ENCODE measurements around the gene WHRN. TPM values are rescaled to one million over a fixed set of nuclear protein-coding genes. Genes with fewer than 3 reads are reported as not detected.

WHRN gene
- polyA plus RNA-seq, 5 donors: 8.8 to 15.4 (median 11.9) TPM

GRCh38 chr9:114424126-114424525 lies 81.1 kb downstream of the WHRN start:
- DNase-seq: no peak

GRCh38 chr9:114423181-114423580 lies 82.1 kb downstream of the WHRN start:
- no peak for DNase-seq

GRCh38 chr9:114421147-114421546 lies 84.1 kb downstream of the WHRN start:
- no peak for DNase-seq

GRCh38 chr9:114419796-114420195 lies 85.5 kb downstream of the WHRN start:
- DNase-seq: no peak

GRCh38 chr9:114418053-114418452 lies 87.2 kb downstream of the WHRN start:
- DNase-seq: no peak

- no peak for DNase-seq
Measured at GRCh38 chr9:114417511-114417910, 87.8 kb downstream of the WHRN start.

- DNase-seq: no peak
Measured at GRCh38 chr9:114416906-114417305, 88.4 kb downstream of the WHRN start.

- no peak for DNase-seq
Measured at GRCh38 chr9:114416290-114416689, 89.0 kb downstream of the WHRN start.

GRCh38 chr9:114414346-114414745 lies 90.9 kb downstream of the WHRN start:
- no peak for DNase-seq

GRCh38 chr9:114413861-114414301 lies 91.4 kb downstream of the WHRN start:
- DNase-seq: no peak

- DNase-seq: no peak
Measured at GRCh38 chr9:114412048-114412683, 93.1 kb downstream of the WHRN start.

- DNase-seq: no peak
Measured at GRCh38 chr9:114411452-114411851, 93.8 kb downstream of the WHRN start.

GRCh38 chr9:114410910-114411309 lies 94.4 kb downstream of the WHRN start:
- DNase-seq: no peak

- no peak for DNase-seq
Measured at GRCh38 chr9:114409842-114410241, 95.4 kb downstream of the WHRN start.

- DNase-seq: no peak
Measured at GRCh38 chr9:114409103-114409780, 96.0 kb downstream of the WHRN start.

- DNase-seq: no peak
Measured at GRCh38 chr9:114408645-114409044, 96.6 kb downstream of the WHRN start.

- no peak for DNase-seq
Measured at GRCh38 chr9:114407889-114408288, 97.4 kb downstream of the WHRN start.

GRCh38 chr9:114406441-114406840 lies 98.8 kb downstream of the WHRN start:
- no peak for DNase-seq

- peak; percentile 64 to 76 for DNase-seq
Measured at GRCh38 chr9:114405294-114406034, 99.8 kb downstream of the WHRN start.

GRCh38 chr9:114404531-114404930 lies 100.7 kb downstream of the WHRN start:
- DNase-seq: no peak

GRCh38 chr9:114403153-114403756 lies 102.0 kb downstream of the WHRN start:
- no peak for DNase-seq

- DNase-seq: no peak
Measured at GRCh38 chr9:114401344-114401743, 103.9 kb downstream of the WHRN start.

GRCh38 chr9:114400772-114401171 lies 104.5 kb downstream of the WHRN start:
- DNase-seq: no peak

All from right lung (tissue), 5 donors.